SK-N-SH (cell line): ENCODE measurements around the gene ARHGAP23.

ENCODE experiments used
- CHD2 ChIP-seq: fragments of 150-350 bp; IDR thresholded peaks from 2 replicates; pipeline ENCODE4 v1.6.1; 2018; ENCODE audit warnings: low read length; ENCODE audit not compliant: partially characterized antibody
- CTCF ChIP-seq: fragments of 200-600 bp; sonication (generic); IDR thresholded peaks from 2 replicates; pipeline ENCODE4 v1.6.1; 2017; ENCODE audit warnings: antibody characterized with exemption, mild to moderate bottlenecking, moderate library complexity
- ELF1 ChIP-seq: IDR thresholded peaks from 2 replicates; pipeline ENCODE4 v1.4.0; 2012
- RCOR1 ChIP-seq: fragments of 150-350 bp; IDR thresholded peaks from 2 replicates; pipeline ENCODE4 v1.6.1; 2017; ENCODE audit warnings: antibody characterized with exemption, low read length
- REST ChIP-seq: IDR thresholded peaks from 2 replicates; pipeline ENCODE4 v1.6.1; 2012; ENCODE audit warnings: mild to moderate bottlenecking, low read depth, low read length, moderate library complexity
- TF ChIP-seq, protein P1 (sequence below): IDR thresholded peaks from 2 replicates; pipeline ENCODE4 v1.4.0; 2012; ENCODE audit warnings: low read depth

DNA sequence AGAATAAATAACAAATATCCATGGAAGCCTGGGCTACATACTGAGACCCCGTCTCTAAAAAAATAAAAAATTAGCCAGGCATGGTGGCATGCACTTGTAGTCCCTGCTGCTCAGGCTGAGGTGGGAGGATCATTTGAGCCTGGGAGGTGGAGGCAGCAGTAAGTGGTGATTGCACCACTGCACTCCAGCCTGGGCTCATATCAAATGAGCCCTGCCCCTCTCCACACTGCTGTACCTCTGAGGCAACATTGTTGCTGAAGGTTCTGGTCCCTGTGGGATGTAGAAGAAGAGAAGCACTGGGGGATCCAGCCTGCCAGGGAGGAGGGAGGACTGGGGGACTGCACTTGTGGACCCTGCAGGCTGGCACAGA lies 11.4 kb upstream of the ARHGAP23 start:
- TF ChIP-seq CTCF = no peak
- TF ChIP-seq REST = no peak
- TF ChIP-seq, protein P1, sequence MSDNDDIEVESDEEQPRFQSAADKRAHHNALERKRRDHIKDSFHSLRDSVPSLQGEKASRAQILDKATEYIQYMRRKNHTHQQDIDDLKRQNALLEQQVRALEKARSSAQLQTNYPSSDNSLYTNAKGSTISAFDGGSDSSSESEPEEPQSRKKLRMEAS = no peak
- no peak for TF ChIP-seq RCOR1
- no peak for TF ChIP-seq ELF1
- no peak for TF ChIP-seq CHD2
